Muscle of back (tissue), 13 donors: ENCODE measurements around the gene COL6A2. TPM values are rescaled to one million over a fixed set of nuclear protein-coding genes. Genes with fewer than 3 reads are reported as not detected.

Experiments used
- DNase-seq, 3 donors: peaks; one replicate each; pipeline versions ENCODE4 v3.0.0 to v3.0.0-alpha.2; 2013
- long read RNA-seq, 9 donors: transcript quantifications; one replicate each; lab custom pipeline, GENCODE V29; 2026
- polyA plus RNA-seq, 10 donors: library from polyadenylated mRNA; unstranded; fragments of 120-200 nt; gene quantifications; one replicate each; pipeline ENCODE4 v1.2.1, GENCODE V29; 2013; ENCODE audit not compliant: insufficient read length in 10 of 10

Gene COL6A2
- 100 to 1,000 TPM; 464 to 978 (median 662) TPM for polyA plus RNA-seq
- long read RNA-seq, donor 1, transcript COL6A2-201 (28 exons, 3,461 nt): major isoform, 27 of 98 reads
- long read RNA-seq, donor 1, partial matches to known transcripts: 62 of 98 reads
- long read RNA-seq, donor 1, other reads (novel, unspliced or antisense): 7 of 98 reads
- long read RNA-seq, donor 2, transcript COL6A2-201 (28 exons, 3,461 nt): major isoform, 8 of 28 reads
- long read RNA-seq, donor 2, partial matches to known transcripts: 17 of 28 reads
- long read RNA-seq, donor 2, other reads (novel, unspliced or antisense): 0 of 28 reads
- long read RNA-seq, donor 3: 0 reads
- long read RNA-seq, donor 4, transcript COL6A2-201 (28 exons, 3,461 nt): major isoform, 22 of 75 reads
- long read RNA-seq, donor 4, partial matches to known transcripts: 45 of 75 reads
- long read RNA-seq, donor 4, other reads (novel, unspliced or antisense): 6 of 75 reads
- long read RNA-seq, donor 5, partial matches to known transcripts: 112 of 131 reads
- long read RNA-seq, donor 5, other reads (novel, unspliced or antisense): 14 of 131 reads
- long read RNA-seq, donor 6, transcript COL6A2-201 (28 exons, 3,461 nt): major isoform, 30 of 132 reads
- long read RNA-seq, donor 6, partial matches to known transcripts: 87 of 132 reads
- long read RNA-seq, donor 6, other reads (novel, unspliced or antisense): 11 of 132 reads
- long read RNA-seq, donor 7, transcript COL6A2-201 (28 exons, 3,461 nt): major isoform, 21 of 69 reads
- long read RNA-seq, donor 7, partial matches to known transcripts: 48 of 69 reads
- long read RNA-seq, donor 7, other reads (novel, unspliced or antisense): 0 of 69 reads
- long read RNA-seq, donor 8, transcript COL6A2-201 (28 exons, 3,461 nt): major isoform, 17 of 57 reads
- long read RNA-seq, donor 8, partial matches to known transcripts: 40 of 57 reads
- long read RNA-seq, donor 8, other reads (novel, unspliced or antisense): 0 of 57 reads
- long read RNA-seq, donor 9, partial matches to known transcripts: 25 of 28 reads
- long read RNA-seq, donor 9, other reads (novel, unspliced or antisense): 0 of 28 reads

- peak; percentile 61 to 90 (median 78) for DNase-seq
Observed at GRCh38 chr21:46097336-46098293, at the start of gene COL6A2. COL6A2 (plus strand) TSS chr21:46098112.

GRCh38 chr21:46048926-46049889 is 48.7 kb upstream of the COL6A2 start:
- peak; percentile 97 to 99 (median 99) for DNase-seq

GRCh38 chr21:46049890-46050667 is 47.8 kb upstream of the COL6A2 start:
- DNase-seq: no peak

- no peak for DNase-seq
Observed at GRCh38 chr21:46050668-46051378, 47.1 kb upstream of the COL6A2 start.

GRCh38 chr21:46051379-46051770 is 46.5 kb upstream of the COL6A2 start:
- DNase-seq: no peak

GRCh38 chr21:46051821-46052675 is 45.9 kb upstream of the COL6A2 start:
- DNase-seq: no peak

GRCh38 chr21:46052703-46053651 is 44.9 kb upstream of the COL6A2 start:
- peak in 1 of 3 donors; percentile 84 for DNase-seq

GRCh38 chr21:46054031-46054430 is 43.9 kb upstream of the COL6A2 start:
- no peak for DNase-seq

- peak in 1 of 3 donors; percentile 36 for DNase-seq
Observed at GRCh38 chr21:46054451-46054881, 43.4 kb upstream of the COL6A2 start.

GRCh38 chr21:46055863-46056281 is 42.0 kb upstream of the COL6A2 start:
- DNase-seq: peak in 1 of 3 donors; percentile 34

- DNase-seq: peak; percentile 76 to 83 (median 78)
Observed at GRCh38 chr21:46056450-46056903, 41.4 kb upstream of the COL6A2 start.

- no peak for DNase-seq
Observed at GRCh38 chr21:46057111-46057709, 40.7 kb upstream of the COL6A2 start.

GRCh38 chr21:46057710-46058241 is 40.1 kb upstream of the COL6A2 start:
- no peak for DNase-seq

GRCh38 chr21:46058431-46059145 is 39.3 kb upstream of the COL6A2 start:
- DNase-seq: no peak
